Panc1 (cell line): Measurements from ENCODE around the gene NID2.

Source experiments
- CTCF ChIP-seq: fragments of 450-650 bp; IDR thresholded peaks from 2 replicates; pipeline ENCODE4 v1.5.1; 2017; ENCODE audit warnings: mild to moderate bottlenecking
- REST ChIP-seq, 2 experiments: IDR thresholded peaks; 2 replicates each; pipeline ENCODE4 v1.6.1; 2011 to 2012; ENCODE audit warnings: low read depth in 2 of 2, control low read depth in 1 of 2, low read length in 1 of 2, mild to moderate bottlenecking in 1 of 2, moderate library complexity in 1 of 2; ENCODE audit not compliant: insufficient read depth in 1 of 2
- SIN3A ChIP-seq: IDR thresholded peaks from 2 replicates; pipeline ENCODE4 v1.6.1; 2012; ENCODE audit warnings: low read depth, mild to moderate bottlenecking, low read length, moderate library complexity, borderline replicate concordance; ENCODE audit not compliant: insufficient read depth
- TCF7L2 ChIP-seq: IDR thresholded peaks from 2 replicates; pipeline ENCODE4 v1.6.1; 2011; ENCODE audit warnings: mild to moderate bottlenecking, low read depth, low read length, inconsistent platforms

GRCh38 chr14:52086711-52087110 is 17.9 kb upstream of the NID2 start:
- TF ChIP-seq CTCF (no peak), TCF7L2 (no peak), REST (IDR thresholded peaks at IDR 0.05; ENCODE audit: insufficient read depth in 1 of 2, low read depth in 2 of 2, low read length in 1 of 2) (no peak), SIN3A (no peak)
